IMR-90 (cell line): Measurements from ENCODE around the gene AVPR1A. TPM values are rescaled to one million over a fixed set of nuclear protein-coding genes. Genes with fewer than 3 reads are reported as not detected.

ENCODE experiments used
- ATAC-seq: fragments of 200-7000 bp; cut with Tn5 transposase; 2 replicates; pipeline ENCODE4 v1.9.1; 2020; ENCODE audit warnings: low read depth, mild to moderate bottlenecking, moderate library complexity
- BruUV-seq: library from RNA; stranded (reverse); fragments of 400-500 nt; replicated peaks from 2 replicates; lab custom pipeline; 2021; lab: Mats Ljungman, UMichigan
- CTCF ChIA-PET: fragments of 300-600 bp; formaldehyde crosslinking; extraction: SDS; loops from one replicate; lab custom pipeline; 2021; ENCODE audit warnings: antibody characterized with exemption; lab: Yijun Ruan, JAX
- POLR2A ChIA-PET: fragments of 300-600 bp; sonication (Branson Sonifier 250); formaldehyde crosslinking; loops from one replicate; lab custom pipeline; 2022; ENCODE audit warnings: antibody characterized with exemption; ENCODE audit not compliant: unreplicated experiment; lab: Charles Lee
- DNase-seq: peaks from one replicate; pipeline ENCODE4 v3.0.0; 2013
- H2AFZ ChIP-seq: replicated peaks from 2 replicates; pipeline ENCODE3; 2013; ENCODE audit warnings: low read length, mild to moderate bottlenecking; ENCODE audit not compliant: poor library complexity
- H2AK5ac ChIP-seq: 2 replicates; pipeline ENCODE4 v1.6.1; 2013; ENCODE audit warnings: low read depth, low read length, inconsistent platforms
- H2AK9ac ChIP-seq: replicated peaks from 2 replicates; pipeline ENCODE3; 2013; ENCODE audit warnings: mild to moderate bottlenecking, low read depth, low read length, moderate library complexity; ENCODE audit not compliant: poor library complexity
- H2BK120ac ChIP-seq: 2 replicates; pipeline ENCODE4 v1.6.1; 2013; ENCODE audit warnings: low read depth, low read length, inconsistent platforms
- H2BK15ac ChIP-seq: 3 replicates; pipeline ENCODE4 v1.6.1; 2013; ENCODE audit warnings: low read depth, low read length, inconsistent platforms
- H2BK20ac ChIP-seq: 2 replicates; pipeline ENCODE4 v1.6.1; 2013; ENCODE audit warnings: low read depth, mild to moderate bottlenecking, inconsistent platforms, low read length, moderate library complexity
- H2BK5ac ChIP-seq: 2 replicates; pipeline ENCODE4 v1.6.1; 2013; ENCODE audit warnings: mild to moderate bottlenecking, low read depth, low read length, inconsistent platforms; ENCODE audit not compliant: poor library complexity, severe bottlenecking
- H3K14ac ChIP-seq: replicated peaks from 2 replicates; pipeline ENCODE4 v1.6.1; 2013; ENCODE audit warnings: low read depth, low read length, inconsistent platforms
- H3K18ac ChIP-seq: 2 replicates; pipeline ENCODE4 v1.6.1; 2013; ENCODE audit warnings: low read depth, low read length, control low read depth
- H3K23ac ChIP-seq: 2 replicates; pipeline ENCODE4 v1.6.1; 2013; ENCODE audit warnings: low read depth, low read length, inconsistent platforms
- H3K27ac ChIP-seq: 2 replicates; pipeline ENCODE4 v1.5.1; 2013; ENCODE audit warnings: mild to moderate bottlenecking, control low read depth, low read length; ENCODE audit not compliant: insufficient read depth
- H3K27me3 ChIP-seq: 2 replicates; pipeline ENCODE4 v1.6.1; 2013; ENCODE audit warnings: low read length; ENCODE audit not compliant: control insufficient read depth, insufficient read depth
- H3K36me3 ChIP-seq: 2 replicates; pipeline ENCODE4 v1.6.1; 2013; ENCODE audit warnings: low read length, mixed read lengths; ENCODE audit not compliant: control insufficient read depth, insufficient read depth
- H3K4ac ChIP-seq: 2 replicates; pipeline ENCODE4 v1.6.1; 2013; ENCODE audit warnings: low read depth, low read length, inconsistent platforms
- H3K4me1 ChIP-seq: 2 replicates; pipeline ENCODE4 v1.6.1; 2013; ENCODE audit warnings: low read length, mixed read lengths; ENCODE audit not compliant: control insufficient read depth, insufficient read depth
- H3K4me2 ChIP-seq: 2 replicates; pipeline ENCODE4 v1.6.1; 2013; ENCODE audit warnings: low read depth, mild to moderate bottlenecking, control low read depth, low read length, moderate library complexity
- H3K4me3 ChIP-seq: 2 replicates; pipeline ENCODE4 v1.5.1; 2013; ENCODE audit warnings: low read depth, mild to moderate bottlenecking, control low read depth, low read length, moderate library complexity; ENCODE audit not compliant: insufficient read depth
- H3K56ac ChIP-seq: 2 replicates; pipeline ENCODE4 v1.6.1; 2013; ENCODE audit warnings: low read length, inconsistent platforms; ENCODE audit not compliant: insufficient read depth; ENCODE audit errors: extremely low read depth
- H3K79me1 ChIP-seq, 2 experiments: 2 replicates each; pipeline ENCODE4 v1.6.1; 2013; ENCODE audit warnings: low read length in 2 of 2, inconsistent platforms in 1 of 2, low read depth in 1 of 2
- H3K9ac ChIP-seq: 2 replicates; pipeline ENCODE4 v1.6.1; 2013; ENCODE audit warnings: low read depth, low read length, control low read depth
- H3K9me1 ChIP-seq: 2 replicates; pipeline ENCODE4 v1.6.1; 2013; ENCODE audit warnings: low read length, inconsistent platforms; ENCODE audit not compliant: insufficient read depth
- H3K9me3 ChIP-seq: 2 replicates; pipeline ENCODE4 v1.6.1; 2013; ENCODE audit warnings: low read length; ENCODE audit not compliant: control insufficient read depth, insufficient read depth
- H4K20me1 ChIP-seq: 2 replicates; pipeline ENCODE4 v1.6.1; 2013; ENCODE audit warnings: low read length, inconsistent platforms; ENCODE audit not compliant: insufficient read depth
- H4K5ac ChIP-seq: 2 replicates; pipeline ENCODE4 v1.6.1; 2013; ENCODE audit warnings: mild to moderate bottlenecking, low read depth, low read length, control low read depth
- H4K8ac ChIP-seq, 2 experiments: 2 replicates each; pipeline ENCODE4 v1.6.1; 2013; ENCODE audit warnings: low read depth in 2 of 2, low read length in 2 of 2, control low read depth in 1 of 2, inconsistent platforms in 1 of 2
- H4K91ac ChIP-seq: 2 replicates; pipeline ENCODE4 v1.6.1; 2013; ENCODE audit warnings: low read depth, low read length, inconsistent platforms; ENCODE audit not compliant: insufficient read depth
- BHLHE40 ChIP-seq: fragments of 150-350 bp; IDR thresholded peaks from 2 replicates; pipeline ENCODE4 v1.6.1; 2016; ENCODE audit warnings: mild to moderate bottlenecking, low read depth, low read length
- CEBPB ChIP-seq: IDR thresholded peaks from 2 replicates; pipeline ENCODE4 v1.6.1; 2012; ENCODE audit warnings: low read depth, low read length, improper control_type of control experiment
- CHD1 ChIP-seq: IDR thresholded peaks from 2 replicates; pipeline ENCODE4 v1.6.1; 2012; ENCODE audit warnings: low read depth, low read length, improper control_type of control experiment
- CTCF ChIP-seq: conservative IDR thresholded peaks from 2 replicates; pipeline ENCODE4 v1.5.1; 2012; ENCODE audit warnings: mild to moderate bottlenecking, low read depth, low read length, improper control_type of control experiment
- ELK1 ChIP-seq: fragments of 150-350 bp; IDR thresholded peaks from 2 replicates; pipeline ENCODE4 v1.6.1; 2016; ENCODE audit warnings: low read depth, mild to moderate bottlenecking, low read length, moderate library complexity, borderline replicate concordance
- MAFK ChIP-seq: IDR thresholded peaks from 2 replicates; pipeline ENCODE4 v1.6.1; 2012; ENCODE audit warnings: low read depth, low read length, improper control_type of control experiment
- MAZ ChIP-seq: IDR thresholded peaks from 2 replicates; pipeline ENCODE4 v1.6.1; 2012; ENCODE audit warnings: low read depth, mild to moderate bottlenecking, low read length, improper control_type of control experiment, moderate library complexity, borderline replicate concordance
- NFE2L2 ChIP-seq: fragments of 150-350 bp; IDR thresholded peaks from 2 replicates; pipeline ENCODE4 v1.6.1; 2016; ENCODE audit warnings: low read depth, mild to moderate bottlenecking, low read length
- RAD21 ChIP-seq: IDR thresholded peaks from 2 replicates; pipeline ENCODE4 v1.6.1; 2012; ENCODE audit warnings: low read length, improper control_type of control experiment
- RCOR1 ChIP-seq: IDR thresholded peaks from 2 replicates; pipeline ENCODE4 v1.6.1; 2012; ENCODE audit warnings: mild to moderate bottlenecking, low read length, improper control_type of control experiment; ENCODE audit not compliant: insufficient replicate concordance
- RFX5 ChIP-seq: IDR thresholded peaks from 2 replicates; pipeline ENCODE4 v1.8.0; 2012; ENCODE audit warnings: low read depth, mild to moderate bottlenecking, low read length, moderate library complexity
- SMC3 ChIP-seq: fragments of 150-350 bp; IDR thresholded peaks from 2 replicates; pipeline ENCODE4 v1.6.1; 2016; ENCODE audit warnings: low read depth, mild to moderate bottlenecking, antibody characterized with exemption, low read length, moderate library complexity
- WGBS, 2 experiments: methylation state at CpG; one replicate each; pipeline versions ENCODE4 v1.1.5 to v1.1.7; 2013; ENCODE audit warnings: missing lambda C conversion rate in 2 of 2; ENCODE audit not compliant: insufficient read length in 1 of 2; ENCODE audit errors: extremely low coverage in 2 of 2; 5-methylcytosine and 5-hydroxymethylcytosine counted together
- dilution Hi-C: fragments of 300-500 bp; cut with HindIII; formaldehyde crosslinking; loops from one replicate; pipeline ENCODE4 v1.14.3; 2018; ENCODE audit warnings: low sequenced_read_pairs; ENCODE audit not compliant: unreplicated experiment
- in situ Hi-C: fragments of 300-500 bp; cut with MboI; formaldehyde crosslinking; loops from 3 replicates; pipeline ENCODE4 v1.14.3; 2019; ENCODE audit warnings: low sequenced_read_pairs, inconsistent platforms, mixed read lengths
- intact Hi-C: fragments of 100-400 bp; cut with micrococcal nuclease; formaldehyde crosslinking; loops from 2 replicates; pipeline ENCODE4 v1.10.0; 2022
- polyA plus RNA-seq, 3 experiments: library from polyadenylated mRNA; depleted of rRNA; stranded (reverse); fragments of >200 nt; gene quantifications; 2 replicates each; pipeline ENCODE4 v1.2.3, GENCODE V29; 2012; ENCODE audit warnings: low replicate concordance in 1 of 3
- total RNA-seq: library from RNA; depleted of rRNA; stranded (reverse); fragments of >200 nt; gene quantifications from 2 replicates; pipeline ENCODE4 v1.2.3, GENCODE V29; 2012

Gene AVPR1A
- total and polyA plus RNA-seq, 2 of the 4 experiments (the other 2 are of a cell fraction) = not detected

GRCh38 chr12:63101920-63102319 lies 49.1 kb downstream of the AVPR1A start:
- H3K4me1 ChIP-seq = no peaks in the 10 kb centered on the region
- H3K14ac ChIP-seq = no peak overlapping the region
- H3K4me2 ChIP-seq = no peak overlapping the region
- no peaks in the 10 kb centered on the region for H4K20me1 ChIP-seq
- in situ Hi-C loops = no loop called here
- H3K56ac ChIP-seq = no peak overlapping the region
- no peak overlapping the region for H3K4ac ChIP-seq
- H2AFZ ChIP-seq = no peak overlapping the region
- CTCF ChIA-PET = no interaction called here
- intact Hi-C loops = loop anchor here (2.0 kb wide), 2 partner anchors 175 to 319 kb away; no protein-coding TSS in a partner anchor
- H2BK20ac ChIP-seq = no peak overlapping the region
- no peaks in the 10 kb centered on the region; the same call in 1 of the 2 replicates for H3K27me3 ChIP-seq
- H4K91ac ChIP-seq = no peak overlapping the region
- H2BK120ac ChIP-seq = no peak overlapping the region
- no peak overlapping the region for H3K23ac ChIP-seq
- no peak overlapping the region for H3K9ac ChIP-seq
- DNase-seq (no peak), ATAC-seq (no peak)
- no peak overlapping the region for H3K18ac ChIP-seq
- no peak overlapping the region for H2BK5ac ChIP-seq
- no peak overlapping the region for H3K27ac ChIP-seq
- no CpG with 5 or more reads among the region's 2 CpGs for WGBS, 2 experiments
- no peaks in the 10 kb centered on the region for H3K9me3 ChIP-seq
- H2AK5ac ChIP-seq = no peak overlapping the region
- H2BK15ac ChIP-seq = no peak overlapping the region
- H3K36me3 ChIP-seq = no peaks in the 10 kb centered on the region
- H3K9me1 ChIP-seq = no peaks in the 10 kb centered on the region
- POLR2A ChIA-PET = no interaction called here
- H2AK9ac ChIP-seq = no peak overlapping the region
- dilution Hi-C loops = no loop called here
- TF ChIP-seq RAD21 (no peak), CTCF (no peak), BHLHE40 (no peak), ELK1 (no peak), NFE2L2 (no peak), RFX5 (no peak), CEBPB (no peak), MAFK (no peak), RCOR1 (no peak), SMC3 (no peak), CHD1 (no peak), MAZ (no peak)
- no peaks in the 10 kb centered on the region for H3K79me1 ChIP-seq
- H4K8ac ChIP-seq = no peak overlapping the region
- BruUV-seq = no TSS peak
- H4K5ac ChIP-seq = no peak overlapping the region
- H3K4me3 ChIP-seq = no peak overlapping the region
